ENCODE results near the gene RGS3. TPM values are rescaled to one million over a fixed set of nuclear protein-coding genes. Genes with fewer than 3 reads are reported as not detected.

The RGS3 gene
- total and polyA plus RNA-seq, 2 of the 13 experiments (the other 11 are each of a cell fraction or from before 2014, with no cell fraction given) = 17.1 to 28.8 TPM

- TF ChIP-seq ZBTB25 (CRISPR knock-in tag; IDR thresholded peaks at IDR 0.05) (no peak), ZBTB3 (CRISPR knock-in tag; IDR thresholded peaks at IDR 0.05; ENCODE audit: borderline replicate concordance, low read depth) (no peak), HOMEZ (CRISPR knock-in tag; IDR thresholded peaks at IDR 0.05; ENCODE audit: low read depth) (no peak), HMG20A (CRISPR knock-in tag; IDR thresholded peaks at IDR 0.05; ENCODE audit: borderline replicate concordance) (no peak), ZNF816 (CRISPR knock-in tag; IDR thresholded peaks at IDR 0.05; ENCODE audit: borderline replicate concordance) (no peak), CHD4 (IDR thresholded peaks at IDR 0.05; ENCODE audit: borderline replicate concordance, low read length) (no peak), ZNF263 (CRISPR knock-in tag; IDR thresholded peaks at IDR 0.05) (no peak), NCOA1 (CRISPR knock-in tag; IDR thresholded peaks at IDR 0.05) (no peak), ZNF235 (CRISPR knock-in tag; IDR thresholded peaks at IDR 0.05; ENCODE audit: borderline replicate concordance) (0 out of 2 replicates have a peak, but pooled peaks have one; percentile 40), ZSCAN29 (CRISPR knock-in tag; conservative IDR thresholded peaks at IDR 0.05) (0 out of 2 replicates have a peak, but pooled peaks have one; percentile 17), TCF7 (IDR thresholded peaks at IDR 0.05; ENCODE audit: low read depth) (no peak), MTF1 (CRISPR knock-in tag; IDR thresholded peaks at IDR 0.05) (no peak), NFYB (CRISPR knock-in tag; IDR thresholded peaks at IDR 0.05) (no peak), ATF7-NPFF (CRISPR knock-in tag; IDR thresholded peaks at IDR 0.05; ENCODE audit: low read depth) (no peak), CHD2 (IDR thresholded peaks at IDR 0.05; ENCODE audit: low read depth, low read length) (no peak), ZNF687 (CRISPR knock-in tag; IDR thresholded peaks at IDR 0.05) (peak; percentile 76), ZMYM2 (CRISPR knock-in tag; IDR thresholded peaks at IDR 0.05) (no peak), ZNF589 (CRISPR knock-in tag; conservative IDR thresholded peaks at IDR 0.05) (no peak), ZNF282 (IDR thresholded peaks at IDR 0.05; ENCODE audit: partially characterized antibody) (no peak), KDM2A (CRISPR knock-in tag; IDR thresholded peaks at IDR 0.05; ENCODE audit: borderline replicate concordance, low read depth) (no peak), HOXA7 (CRISPR knock-in tag; IDR thresholded peaks at IDR 0.05) (no peak), CREB3 (CRISPR knock-in tag; IDR thresholded peaks at IDR 0.05) (no peak)
Observed at GRCh38 chr9:113548221-113549041, 84.9 kb downstream of the RGS3 start (continued).
